Stimulated activated CD4-positive, alpha-beta T cell treated with anti-CD3 and anti-CD28 coated beads, TNF-alpha, amount 100 ng/mL, for 1 hour (primary cell): ENCODE results near the gene GPC5.

ENCODE experiments used
- DNase-seq, 3 donors: peaks; one replicate each; pipeline ENCODE4 v3.0.0-alpha.2; 2020; ENCODE audit warnings: low read depth in 3 of 3, low spot score in 1 of 3

The GPC5 gene

GRCh38 chr13:91588541-91588940 is 190.1 kb downstream of the GPC5 start:
- DNase-seq = no peak

- no peak for DNase-seq
These were observed 193.9 kb downstream of the GPC5 start for GRCh38 chr13:91592056-91593014.

- no peak for DNase-seq
These were observed 195.0 kb downstream of the GPC5 start for GRCh38 chr13:91593456-91593855.

- no peak for DNase-seq
These were observed 195.6 kb downstream of the GPC5 start for GRCh38 chr13:91594061-91594460.

GRCh38 chr13:91595677-91596076 is 197.3 kb downstream of the GPC5 start:
- no peak for DNase-seq

- no peak for DNase-seq
These were observed 198.4 kb downstream of the GPC5 start for GRCh38 chr13:91596842-91597241.

GRCh38 chr13:91598655-91599054 is 200.2 kb downstream of the GPC5 start:
- no peak for DNase-seq

GRCh38 chr13:91601273-91601672 is 202.9 kb downstream of the GPC5 start:
- no peak for DNase-seq

- no peak for DNase-seq
These were observed 203.4 kb downstream of the GPC5 start for GRCh38 chr13:91601807-91602206.

GRCh38 chr13:91609353-91609752 is 210.9 kb downstream of the GPC5 start:
- DNase-seq = no peak

- no peak for DNase-seq
These were observed 219.9 kb downstream of the GPC5 start for GRCh38 chr13:91618315-91618714.

- no peak for DNase-seq
These were observed 222.3 kb downstream of the GPC5 start for GRCh38 chr13:91620670-91621141.

GRCh38 chr13:91621161-91621560 is 222.7 kb downstream of the GPC5 start:
- DNase-seq = no peak

- DNase-seq = no peak
These were observed 223.5 kb downstream of the GPC5 start for GRCh38 chr13:91621963-91622362.

- DNase-seq = no peak
These were observed 224.5 kb downstream of the GPC5 start for GRCh38 chr13:91622778-91623550.

- DNase-seq = no peak
These were observed 229.7 kb downstream of the GPC5 start for GRCh38 chr13:91627952-91628739.

- no peak for DNase-seq
These were observed 232.5 kb downstream of the GPC5 start for GRCh38 chr13:91630946-91631345.

GRCh38 chr13:91632086-91632485 is 233.7 kb downstream of the GPC5 start:
- no peak for DNase-seq

GRCh38 chr13:91639330-91639729 is 240.9 kb downstream of the GPC5 start:
- DNase-seq = no peak

GRCh38 chr13:91643394-91643793 is 245.0 kb downstream of the GPC5 start:
- DNase-seq = no peak

GRCh38 chr13:91644806-91645205 is 246.4 kb downstream of the GPC5 start:
- no peak for DNase-seq
